Endothelial cell of umbilical vein (primary cell): ENCODE measurements around the gene KCNMB4.

Experiments
- CTCF ChIP-seq, 2 donors: IDR thresholded peaks; 1 replicate in 1 of 2; 2 replicates in 1 of 2; pipeline ENCODE4 v1.5.1; 2011; ENCODE audit warnings: low read length in 2 of 2, mild to moderate bottlenecking in 2 of 2, moderate library complexity in 2 of 2, control low read depth in 1 of 2, inconsistent platforms in 1 of 2, low read depth in 1 of 2; ENCODE audit not compliant: insufficient read depth in 1 of 2; ENCODE audit errors: extremely low read depth in 1 of 2
- EZH2 ChIP-seq: IDR thresholded peaks from 2 replicates; pipeline ENCODE4 v1.6.1; 2012; ENCODE audit warnings: borderline replicate concordance, low read depth, mild to moderate bottlenecking, moderate library complexity, low read length, inconsistent platforms; ENCODE audit not compliant: severe bottlenecking
- GATA2 ChIP-seq: IDR thresholded peaks from 2 replicates; pipeline ENCODE4 v1.7.0; 2011; ENCODE audit warnings: low read depth, mild to moderate bottlenecking, moderate library complexity, mixed read lengths, low read length; ENCODE audit not compliant: insufficient read length, insufficient read depth
- JUN ChIP-seq: IDR thresholded peaks from 2 replicates; pipeline ENCODE4 v1.6.1; 2011; ENCODE audit warnings: borderline replicate concordance, low read depth; ENCODE audit not compliant: insufficient read length, insufficient read depth
- MYC ChIP-seq: IDR thresholded peaks from one replicate; pipeline ENCODE4 v1.6.1; 2011; ENCODE audit warnings: mild to moderate bottlenecking, low read depth, low read length
- POLR2A ChIP-seq: IDR thresholded peaks from 2 replicates; pipeline ENCODE4 v1.6.1; 2012; ENCODE audit warnings: low read depth, mild to moderate bottlenecking, control low read depth, low read length

- TF ChIP-seq MYC: no peak
- no peak for TF ChIP-seq JUN
- no peak for TF ChIP-seq CTCF (IDR thresholded peaks at IDR 0.05; ENCODE audit: extremely low read depth in 1 of 2, insufficient read depth in 1 of 2, low read depth in 1 of 2, low read length in 2 of 2)
- TF ChIP-seq EZH2: no peak
- no peak for TF ChIP-seq POLR2A
- no peak for TF ChIP-seq GATA2
Measured at GRCh38 chr12:70367258-70368141, 1.4 kb downstream of the KCNMB4 start.
